NCI-H146 treated with DMSO at 0.1 percent for 48 hours (cell line): ENCODE measurements around the gene TOP2A.

Experiments
- DNase-seq: peaks from one replicate; lab custom pipeline; 2025; ENCODE audit not compliant: unreplicated experiment; lab: John Stamatoyannopoulos, UW

The TOP2A gene

DNA sequence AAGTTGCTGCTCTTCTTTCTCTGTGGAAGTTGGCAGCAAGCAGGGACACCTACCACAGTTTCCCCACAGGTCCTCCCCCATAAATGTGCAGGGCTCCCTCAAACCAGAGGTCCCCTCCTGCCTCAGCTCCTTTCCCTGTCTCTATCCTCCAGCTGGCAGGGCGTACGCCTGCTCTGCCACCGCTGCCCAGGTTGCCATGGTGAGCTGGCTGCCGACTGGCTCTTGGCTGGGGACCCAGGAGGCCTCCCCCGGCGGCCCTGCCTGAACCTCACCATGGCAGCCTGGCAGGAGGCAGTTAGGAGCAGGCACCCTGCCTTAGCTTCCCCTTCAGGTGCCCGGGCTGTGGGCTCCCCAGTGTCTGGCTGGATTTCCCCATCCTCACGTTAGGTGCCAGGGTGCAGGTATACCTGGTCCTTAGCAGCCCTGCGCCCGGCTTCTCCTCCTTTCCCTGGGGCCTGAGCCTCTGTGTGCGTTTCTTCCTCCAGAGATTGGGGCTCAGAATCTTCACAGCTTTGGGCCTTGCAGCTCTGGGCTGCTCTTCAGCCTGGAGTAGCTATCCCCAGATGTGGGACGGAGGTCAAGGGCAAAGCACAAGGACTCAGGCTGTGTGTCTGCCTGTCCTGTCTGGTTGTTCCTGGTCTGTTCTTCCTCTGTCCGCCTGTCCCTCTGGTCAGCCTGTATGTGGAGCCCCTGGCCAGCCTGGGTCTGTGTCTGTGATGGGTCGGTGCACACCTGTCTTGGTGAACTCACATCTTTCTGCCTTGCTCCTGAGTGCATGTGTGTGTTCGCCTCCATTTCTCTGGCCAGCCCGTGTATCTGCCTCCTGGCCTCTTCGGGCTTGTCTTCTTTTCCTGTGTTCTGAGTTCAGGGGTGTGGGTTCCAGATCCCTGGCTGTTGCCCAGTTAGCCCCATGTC is 68.9 kb downstream of the TOP2A start:
- no peak for DNase-seq

- no peak for DNase-seq
Observed at GRCh38 chr17:40348136-40348504, 69.6 kb downstream of the TOP2A start.

DNA sequence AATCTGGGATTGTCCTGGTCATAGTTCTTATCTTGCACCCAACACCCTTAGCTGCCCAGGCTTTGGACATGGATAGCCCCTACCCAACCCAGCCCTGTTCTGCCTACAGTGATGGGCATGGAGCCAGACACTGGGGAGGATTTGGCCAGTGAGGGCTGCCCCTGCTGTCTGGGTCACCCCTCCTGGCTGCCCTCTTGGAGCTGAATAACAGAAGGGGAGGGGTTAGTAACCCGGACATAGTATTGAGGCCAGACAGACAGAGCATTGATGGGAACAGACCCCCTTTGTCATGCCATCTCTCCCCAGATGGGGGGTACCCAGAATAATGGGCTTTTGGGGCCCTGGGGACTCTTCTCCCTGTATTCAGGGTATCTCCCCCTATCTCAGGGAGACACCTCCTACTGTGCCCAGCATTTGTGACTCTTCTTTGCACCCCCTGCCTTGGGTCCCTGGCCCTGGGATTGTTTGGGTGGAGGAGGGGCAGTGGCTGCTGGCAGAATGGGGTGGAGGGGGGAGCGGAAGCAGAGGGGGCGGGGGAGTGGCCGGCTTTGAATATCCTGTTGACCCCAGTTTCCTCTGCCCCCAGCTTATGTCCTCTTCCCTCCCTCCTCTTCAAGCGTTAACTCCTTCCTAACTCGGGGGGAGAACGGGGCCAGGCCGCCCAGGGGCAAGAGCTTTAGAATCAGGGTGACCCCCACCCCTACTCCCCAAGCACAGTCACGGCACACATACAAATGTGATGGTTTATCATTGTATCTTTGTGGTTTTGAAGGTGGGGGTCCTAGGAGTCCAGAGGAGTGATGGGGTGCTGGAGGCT is 70.2 kb downstream of the TOP2A start:
- no peak for DNase-seq

DNA sequence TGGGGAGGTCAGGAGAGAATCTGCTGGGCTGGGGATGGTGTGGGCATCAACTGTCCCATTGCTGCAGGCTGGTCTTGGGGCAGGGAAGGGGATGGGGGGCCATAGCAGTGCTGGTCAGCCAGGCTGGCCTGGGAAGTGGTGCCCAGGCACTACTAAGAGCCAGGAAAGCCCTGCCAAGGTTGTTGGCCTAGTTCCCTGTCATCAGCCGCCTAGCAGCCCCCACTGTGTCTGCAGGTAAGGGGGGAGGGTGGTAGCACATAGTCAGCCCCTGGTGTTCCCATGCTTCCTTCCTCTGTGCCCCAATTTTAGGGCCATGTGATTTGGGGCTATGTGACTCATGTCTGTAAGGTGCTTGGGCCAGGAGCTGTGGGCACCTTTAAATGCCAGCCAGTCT is 70.9 kb downstream of the TOP2A start:
- no peak for DNase-seq

GRCh38 chr17:40345994-40346764 is 71.5 kb downstream of the TOP2A start:
- no peak for DNase-seq

DNA sequence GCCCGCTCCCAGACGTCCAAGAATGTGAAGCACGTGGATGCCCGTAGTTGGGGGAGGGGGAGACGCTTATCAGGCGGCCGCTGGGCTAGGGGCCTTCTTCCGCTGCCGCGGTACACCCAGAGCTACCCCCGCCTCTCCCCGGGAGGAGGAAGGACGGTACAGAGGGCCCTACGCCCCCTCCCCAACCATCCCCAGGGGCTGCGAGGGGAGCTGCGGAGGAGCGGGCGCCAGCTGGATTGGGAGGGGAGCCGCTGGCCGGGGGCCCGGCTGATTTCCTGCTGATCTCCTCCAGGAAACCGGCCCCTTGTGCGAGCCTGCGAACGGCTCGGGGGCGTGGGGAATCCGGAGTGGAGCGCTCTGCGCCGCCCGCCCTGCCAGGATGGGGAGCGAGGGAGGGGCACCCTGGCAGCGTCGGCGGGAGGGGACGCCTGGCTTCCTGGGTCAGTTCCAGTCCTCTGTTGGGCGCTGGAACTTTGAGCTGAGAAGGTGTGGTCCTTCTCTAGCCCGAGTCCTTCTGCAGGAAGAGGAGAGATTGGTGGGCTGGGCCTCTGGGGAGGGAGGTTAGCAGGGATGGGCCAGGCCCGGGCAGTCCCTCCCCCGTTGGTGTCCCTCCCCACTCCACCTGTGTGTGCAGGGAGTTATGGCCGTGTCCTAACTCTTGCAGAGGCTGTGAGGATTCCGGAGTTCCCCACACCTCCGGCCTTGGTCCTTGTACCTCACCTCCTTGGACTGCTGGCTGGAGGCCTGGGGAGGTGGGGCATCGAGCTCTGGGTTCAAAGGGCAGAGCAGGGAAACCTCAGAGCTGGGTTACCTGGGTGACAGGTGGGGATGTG is 72.3 kb downstream of the TOP2A start:
- DNase-seq: peak; percentile 28

DNA sequence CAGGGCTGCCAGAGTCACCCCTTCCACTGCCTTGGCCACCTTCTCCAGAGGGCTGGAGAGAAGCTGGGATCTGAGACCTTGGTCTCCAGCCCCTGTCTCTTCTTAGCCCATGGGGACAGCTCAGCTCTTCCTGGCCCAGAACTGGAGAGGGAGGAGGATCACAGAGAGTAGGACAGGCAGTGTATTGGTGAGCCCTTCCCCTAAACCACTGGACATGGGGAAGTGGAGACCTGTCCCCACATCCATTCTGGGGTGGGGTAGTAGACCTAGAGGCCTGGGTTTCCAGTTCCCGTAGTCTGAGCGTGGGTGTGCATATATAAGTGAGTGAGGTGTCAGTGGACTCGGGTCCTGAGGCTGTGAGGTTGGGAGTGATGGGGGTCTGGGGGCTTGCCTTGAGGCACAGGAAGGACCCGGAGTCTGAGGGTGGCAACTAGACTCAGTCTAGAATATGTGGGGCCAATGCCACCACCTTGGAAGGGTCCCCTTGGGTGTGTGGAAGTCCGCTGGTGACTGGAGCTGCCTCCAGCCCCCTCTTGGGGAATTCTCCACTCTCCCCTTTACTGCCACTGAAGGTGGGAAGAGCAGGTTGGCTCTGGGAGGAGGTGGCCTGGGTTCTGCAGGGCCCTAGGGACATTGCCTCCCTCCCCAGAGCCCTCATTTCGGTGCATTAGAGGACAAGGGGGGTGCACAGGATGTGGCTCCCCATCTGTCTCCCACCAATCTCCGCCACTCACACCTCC is 73.1 kb downstream of the TOP2A start:
- no peak for DNase-seq

GRCh38 chr17:40343219-40344119 is 74.2 kb downstream of the TOP2A start:
- no peak for DNase-seq

GRCh38 chr17:40342504-40343218 is 75.0 kb downstream of the TOP2A start:
- DNase-seq: no peak

DNA sequence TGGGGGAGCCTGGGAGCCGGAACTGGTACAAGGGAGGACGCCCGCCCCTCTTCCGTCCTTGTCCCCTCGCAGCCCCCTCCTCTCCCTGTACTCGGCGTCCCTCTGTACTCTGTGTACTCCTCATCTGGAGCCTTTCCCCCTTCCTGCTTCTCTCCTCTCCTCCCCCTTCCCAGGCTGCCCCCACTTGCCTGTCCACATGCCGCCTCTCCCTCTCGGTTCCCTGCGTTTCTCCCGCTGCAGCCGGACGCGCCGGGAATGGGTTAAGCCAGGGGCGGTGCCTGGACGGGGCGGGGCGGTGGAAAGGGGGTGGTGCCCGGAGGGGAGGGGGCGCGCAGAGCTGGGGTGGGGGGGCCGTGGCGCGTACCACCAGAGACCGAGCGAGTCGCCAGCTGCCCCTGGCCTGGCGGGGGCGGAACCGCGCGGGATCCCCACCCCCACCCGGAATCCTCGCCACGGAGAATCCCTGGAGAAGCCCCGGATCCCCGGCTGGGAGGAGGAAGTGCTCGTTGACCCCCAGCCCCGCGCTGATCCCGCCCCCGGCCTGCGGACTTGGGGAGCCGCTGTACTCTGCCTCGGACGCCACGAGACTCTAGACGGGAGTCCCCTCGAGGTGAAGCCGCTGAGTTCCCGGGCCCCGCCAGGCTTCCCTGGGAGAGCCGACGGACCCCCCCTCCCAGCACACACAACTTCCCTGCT is 75.7 kb downstream of the TOP2A start:
- DNase-seq: peak; percentile 58

DNA sequence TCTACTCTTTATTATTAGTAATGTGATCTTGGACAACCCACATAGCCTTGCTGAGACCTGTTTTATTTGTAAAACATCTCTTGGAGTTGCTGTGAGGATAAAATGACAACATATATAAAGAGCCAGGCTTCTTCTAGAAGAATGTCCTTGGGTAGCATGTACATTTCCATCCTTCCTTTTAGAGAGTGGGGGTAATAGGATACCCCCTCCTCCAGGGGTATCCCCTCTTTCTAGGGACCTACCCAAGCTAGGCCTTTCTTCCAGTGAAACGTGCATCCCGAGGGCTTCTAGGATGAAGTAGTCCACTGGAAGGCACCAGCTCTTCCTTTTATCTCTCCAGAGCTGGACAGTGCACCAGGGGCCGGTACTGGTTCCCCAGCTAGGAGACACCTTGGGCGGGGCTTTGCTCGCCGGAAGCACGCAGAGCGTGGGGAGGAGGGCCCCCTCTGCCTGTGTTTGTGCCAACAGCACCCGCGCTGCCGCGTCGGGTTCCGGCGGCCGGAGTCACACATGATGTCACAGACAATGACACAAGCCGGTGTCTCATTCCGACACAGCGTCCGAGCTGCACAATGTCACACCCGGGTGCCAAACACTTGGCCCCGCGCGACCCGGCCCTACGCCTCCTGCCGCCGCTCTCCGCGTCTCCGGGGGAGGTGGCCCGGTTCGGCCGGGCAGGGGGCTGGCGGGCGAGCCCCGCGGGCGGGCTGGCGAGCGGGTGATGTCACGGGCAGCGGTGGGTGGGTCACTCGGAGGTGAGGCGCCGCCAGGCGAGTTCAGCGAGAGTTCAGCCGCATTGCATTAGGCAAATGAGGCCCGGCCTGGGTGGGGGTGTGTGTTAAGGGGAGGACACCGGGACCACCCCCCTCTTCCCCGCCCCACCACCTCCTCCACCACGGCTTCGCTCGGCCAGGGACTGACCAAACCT is 76.6 kb downstream of the TOP2A start:
- peak; percentile 58 for DNase-seq

- no peak for DNase-seq
Observed at GRCh38 chr17:40340327-40340726, 77.4 kb downstream of the TOP2A start.

DNA sequence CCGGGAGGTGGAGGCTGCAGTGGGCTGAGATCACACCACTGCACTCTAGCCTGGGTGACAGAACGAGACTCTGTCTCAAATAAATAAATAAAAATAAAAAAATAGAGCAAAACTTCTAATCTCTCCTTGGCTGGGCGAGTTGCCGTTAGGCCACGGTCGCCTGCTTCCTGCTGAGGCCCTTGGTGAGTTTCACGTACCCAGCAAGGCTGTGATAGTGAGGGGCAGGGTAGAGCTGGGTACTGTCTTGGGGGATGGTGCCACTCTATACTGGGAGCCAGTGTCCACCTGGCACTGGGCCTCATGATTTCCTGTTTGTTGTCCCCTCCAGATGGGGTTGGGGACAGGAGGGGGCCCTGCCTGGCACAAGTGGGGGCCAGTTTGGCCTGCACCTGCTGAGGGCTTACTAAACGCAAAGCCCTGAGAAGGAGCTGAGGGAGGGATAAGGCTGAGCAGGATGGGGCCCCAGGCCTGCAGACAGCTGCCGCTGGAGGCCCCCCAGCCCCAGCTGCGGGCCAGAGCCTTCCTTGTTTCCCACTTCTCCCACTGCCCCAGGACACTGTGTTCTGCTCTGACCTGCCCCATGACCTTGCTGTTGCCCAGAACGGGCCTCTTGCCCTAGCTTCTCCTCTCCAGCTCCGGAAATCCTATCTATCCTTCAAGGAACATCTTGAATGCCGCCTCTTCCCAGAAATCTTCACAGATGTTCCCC is 78.6 kb downstream of the TOP2A start:
- DNase-seq: no peak
